Body of pancreas (tissue), 4 donors: ENCODE data around the gene TARP.
"Not testable (repeated sequence)": the region's sequence is repeated elsewhere in the genome, so short reads cannot be mapped to it uniquely, and the experiment has no call there.

Experiments used
- ATAC-seq: fragments of 150-250 bp; one replicate; pipeline ENCODE4 v1.9.1; 2016
- DNase-seq, 4 donors: peaks; one replicate each; pipeline ENCODE4 v3.0.0-alpha.2; 2019
- H3K27ac ChIP-seq, 4 donors: fragments of 200-600 bp; sonication (generic); 1 replicate in 3 of 4; 2 replicates in 1 of 4; pipeline versions ENCODE4 v1.5.1 to v1.6.1; 2016 to 2019; ENCODE audit warnings: mild to moderate bottlenecking in 1 of 4, mixed read lengths in 1 of 4, moderate library complexity in 1 of 4
- H3K27me3 ChIP-seq, 2 donors: fragments of 200-600 bp; sonication (generic); one replicate each; pipeline ENCODE4 v1.6.0; 2016; ENCODE audit warnings: mild to moderate bottlenecking in 1 of 2
- H3K36me3 ChIP-seq, 2 donors: fragments of 200-600 bp; sonication (generic); replicated peaks in 1 of 2; 2 replicates each; pipeline ENCODE4 v1.5.1; 2016; ENCODE audit warnings: low read depth in 2 of 2; ENCODE audit not compliant: insufficient read depth in 1 of 2
- H3K4me1 ChIP-seq: fragments of 200-600 bp; sonication (generic); one replicate; pipeline ENCODE4 v1.6.0; 2016
- H3K4me3 ChIP-seq, 2 donors: fragments of 200-600 bp; sonication (generic); 1 replicate in 1 of 2; 2 replicates in 1 of 2; pipeline ENCODE4 v1.5.1; 2016 to 2019
- H3K9me3 ChIP-seq, 3 donors: fragments of 200-600 bp; sonication (generic); 1 replicate in 2 of 3; 2 replicates in 1 of 3; pipeline ENCODE4 v1.5.1; 2016
- POLR2A ChIP-seq, 3 donors: fragments of 450-650 bp; IDR thresholded peaks; one replicate each; pipeline ENCODE4 v1.6.1; 2016; ENCODE audit warnings: antibody characterized with exemption in 3 of 3, mild to moderate bottlenecking in 2 of 3
- WGBS, 2 donors: methylation state at CpG; one replicate each; pipeline ENCODE4 v1.1.5; 2017; 5-methylcytosine and 5-hydroxymethylcytosine counted together
- intact Hi-C: fragments of 100-400 bp; cut with DNase I; formaldehyde crosslinking; loops from one replicate; pipeline ENCODE4 v1.15.1; 2023
- TF ChIP-seq, protein P1 (sequence below), 7 experiments: fragments of 450-650 bp in 4 of 7; fragments of 200-600 bp in 3 of 7; sonication (generic) in 3 of 7; IDR thresholded peaks; one replicate each; pipeline ENCODE4 v1.5.1; 2016 to 2019; ENCODE audit warnings: antibody characterized with exemption in 7 of 7

Gene TARP

DNA sequence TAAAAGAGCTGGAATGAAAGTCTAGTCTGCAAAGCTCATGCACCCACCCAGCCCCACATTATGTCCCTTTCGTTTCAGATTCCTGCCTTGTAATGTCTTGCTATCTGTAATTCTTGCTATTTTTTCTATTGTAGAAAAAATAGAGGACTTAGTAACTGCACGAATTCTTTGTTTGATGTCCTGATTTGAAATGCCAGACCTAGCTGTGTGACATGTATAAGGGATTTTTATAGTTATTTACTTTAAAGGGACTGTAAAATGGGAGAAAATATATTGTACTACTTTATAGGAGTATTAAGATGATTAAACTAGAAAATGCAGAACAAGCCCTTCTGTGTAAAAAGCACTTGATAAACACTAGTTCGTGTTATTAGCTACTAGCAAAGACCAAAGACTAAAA, 32.4 kb downstream of the TARP start:
- no peaks in the 10 kb centered on the region for H3K9me3 ChIP-seq
- intact Hi-C loops, result no loop called here
- no peak for DNase-seq
- no peak for TF ChIP-seq POLR2A (IDR thresholded peaks at IDR 0.05)
- WGBS, 2 donors, result 59 to 62% methylated on average over 3 of the region's 3 CpGs
- H3K4me3 ChIP-seq, result no peak overlapping the region
- no peaks in the 10 kb centered on the region for H3K27me3 ChIP-seq
- H3K4me1 ChIP-seq, result no peaks in the 10 kb centered on the region
- no peaks in the 10 kb centered on the region for H3K36me3 ChIP-seq
- no peak for ATAC-seq
- no peak overlapping the region for H3K27ac ChIP-seq

DNA sequence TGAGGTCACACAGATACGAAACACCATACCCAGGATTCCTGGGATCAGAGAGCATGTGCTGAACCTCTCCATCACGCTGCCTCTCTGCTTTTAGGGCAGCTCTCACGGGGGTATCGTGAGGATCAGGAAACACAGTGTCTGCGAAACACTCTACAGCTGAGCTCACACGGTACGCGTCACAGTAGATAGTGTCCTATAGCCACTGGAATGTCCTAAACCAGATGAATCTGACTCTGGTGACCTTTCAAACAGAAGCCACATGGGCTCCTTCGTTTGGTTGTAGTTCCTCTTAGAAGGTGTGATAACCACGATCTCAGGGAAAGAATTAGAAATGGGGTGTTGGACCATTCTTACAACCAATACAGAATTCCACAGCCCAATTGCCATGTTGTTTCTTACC, 34.3 kb downstream of the TARP start:
- intact Hi-C loops, H3K27me3 ChIP-seq, H3K4me3 ChIP-seq, H3K27ac ChIP-seq, H3K9me3 ChIP-seq, H3K4me1 ChIP-seq, H3K36me3 ChIP-seq, ATAC-seq, DNase-seq: not testable (repeated sequence)
- WGBS, 2 donors, result 78 to 79% methylated on average over 10 of the region's 10 CpGs

GRCh38 chr7:38235606-38236005, 37.8 kb downstream of the TARP start:
- Histone ChIP-seq H3K27me3 (no peaks in the 10 kb centered on the region), H3K4me3 (no peak overlapping the region), H3K4me1 (no peaks in the 10 kb centered on the region), H3K9me3 (no peaks in the 10 kb centered on the region), H3K27ac (no peak overlapping the region), H3K36me3 (peaks cover 0 to 1% of the 10 kb centered on the region in 2 donors)
- TF ChIP-seq, protein P1, sequence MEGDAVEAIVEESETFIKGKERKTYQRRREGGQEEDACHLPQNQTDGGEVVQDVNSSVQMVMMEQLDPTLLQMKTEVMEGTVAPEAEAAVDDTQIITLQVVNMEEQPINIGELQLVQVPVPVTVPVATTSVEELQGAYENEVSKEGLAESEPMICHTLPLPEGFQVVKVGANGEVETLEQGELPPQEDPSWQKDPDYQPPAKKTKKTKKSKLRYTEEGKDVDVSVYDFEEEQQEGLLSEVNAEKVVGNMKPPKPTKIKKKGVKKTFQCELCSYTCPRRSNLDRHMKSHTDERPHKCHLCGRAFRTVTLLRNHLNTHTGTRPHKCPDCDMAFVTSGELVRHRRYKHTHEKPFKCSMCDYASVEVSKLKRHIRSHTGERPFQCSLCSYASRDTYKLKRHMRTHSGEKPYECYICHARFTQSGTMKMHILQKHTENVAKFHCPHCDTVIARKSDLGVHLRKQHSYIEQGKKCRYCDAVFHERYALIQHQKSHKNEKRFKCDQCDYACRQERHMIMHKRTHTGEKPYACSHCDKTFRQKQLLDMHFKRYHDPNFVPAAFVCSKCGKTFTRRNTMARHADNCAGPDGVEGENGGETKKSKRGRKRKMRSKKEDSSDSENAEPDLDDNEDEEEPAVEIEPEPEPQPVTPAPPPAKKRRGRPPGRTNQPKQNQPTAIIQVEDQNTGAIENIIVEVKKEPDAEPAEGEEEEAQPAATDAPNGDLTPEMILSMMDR (IDR thresholded peaks at IDR 0.05), result no peak
- TF ChIP-seq POLR2A (IDR thresholded peaks at IDR 0.05), result no peak
- ATAC-seq, result no peak
- WGBS, 2 donors, result 54 to 64% methylated on average over 4 of the region's 4 CpGs
- intact Hi-C loops, result no loop called here
- DNase-seq, result no peak

- H3K27ac ChIP-seq, intact Hi-C loops, H3K9me3 ChIP-seq, H3K4me1 ChIP-seq, ATAC-seq, H3K27me3 ChIP-seq, H3K36me3 ChIP-seq, DNase-seq, H3K4me3 ChIP-seq: not testable (repeated sequence)
- 90 to 92% methylated on average over 11 of the region's 11 CpGs for WGBS, 2 donors
These were observed 38.7 kb downstream of the TARP start for GRCh38 chr7:38234759-38235158.

- H3K27me3 ChIP-seq, result no peaks in the 10 kb centered on the region
- H3K27ac ChIP-seq, result no peak overlapping the region
- ATAC-seq (no peak), DNase-seq (peak in 2 of 4 donors; percentile 10 to 35)
- no peaks in the 10 kb centered on the region for H3K9me3 ChIP-seq
- intact Hi-C loops, result no loop called here
- no peak overlapping the region for H3K4me3 ChIP-seq
- no peaks in the 10 kb centered on the region for H3K4me1 ChIP-seq
- no peak for TF ChIP-seq POLR2A (IDR thresholded peaks at IDR 0.05)
- TF ChIP-seq, protein P1 (IDR thresholded peaks at IDR 0.05), result no peak
- H3K36me3 ChIP-seq, result peaks cover 4 to 7% of the 10 kb centered on the region in 2 donors
- WGBS, 2 donors, result 74 to 76% methylated on average over 11 of the region's 11 CpGs
These were observed 40.7 kb downstream of the TARP start for GRCh38 chr7:38232502-38233366.

GRCh38 chr7:38229884-38230642, 43.4 kb downstream of the TARP start:
- Histone ChIP-seq H3K27me3 (no peaks in the 10 kb centered on the region), H3K4me3 (no peak overlapping the region), H3K36me3 (peaks cover 4 to 7% of the 10 kb centered on the region in 2 donors), H3K9me3 (no peaks in the 10 kb centered on the region), H3K4me1 (no peaks in the 10 kb centered on the region), H3K27ac (no peak overlapping the region)
- TF ChIP-seq, protein P1 (IDR thresholded peaks at IDR 0.05), result no peak
- no peak for TF ChIP-seq POLR2A (IDR thresholded peaks at IDR 0.05)
- intact Hi-C loops, result loop anchor here (5.0 kb wide), 1 partner anchor 328 kb away; no protein-coding TSS in a partner anchor
- no peak for DNase-seq
- no peak for ATAC-seq
- WGBS, 2 donors, result 79 to 87% methylated on average over 6 of the region's 6 CpGs
